Endometrial microvascular endothelial cells (primary cell): Measurements from ENCODE around the gene FAM20C. TPM values are rescaled to one million over a fixed set of nuclear protein-coding genes. Genes with fewer than 3 reads are reported as not detected.

ENCODE experiments used
- in situ Hi-C: cut with HindIII; loops from 2 replicates; pipeline ENCODE4 v1.10.0; 2017; ENCODE audit warnings: low sequenced_read_pairs, low pct_unique_long_range_greater_than_20kb; ENCODE audit errors: inconsistent ontology term
- total RNA-seq: library from RNA; depleted of rRNA; stranded (reverse); fragments of >200 nt; gene quantifications from one replicate; pipeline ENCODE4 v1.2.3, GENCODE V29; 2015; ENCODE audit errors: inconsistent ontology term

Gene FAM20C
- total RNA-seq, 1 donor from 2014 or later: 9.3 TPM

GRCh38 chr7:304574-305409 is 112.4 kb downstream of the FAM20C start:
- in situ Hi-C loops: no loop called here

GRCh38 chr7:305410-306151 is 113.2 kb downstream of the FAM20C start:
- in situ Hi-C loops: no loop called here

- in situ Hi-C loops: no loop called here
Measured at GRCh38 chr7:307970-308369, 115.6 kb downstream of the FAM20C start.

- in situ Hi-C loops: no loop called here
Measured at GRCh38 chr7:309586-310228, 117.3 kb downstream of the FAM20C start.

Other genes with a start within 250 kb of the FAM20C start
- gene FOXL3, start 97.6 kb downstream of the FAM20C start, total RNA-seq: not detected